Measurements from ENCODE around the gene PGA3. TPM values are rescaled to one million over a fixed set of nuclear protein-coding genes. Genes with fewer than 3 reads are reported as not detected.
"Not testable (repeated sequence)": the region's sequence is repeated elsewhere in the genome, so short reads cannot be mapped to it uniquely, and the experiment has no call there.

PGA3 gene
- total RNA-seq, 3 donors from 2014 or later, result not detected

DNA sequence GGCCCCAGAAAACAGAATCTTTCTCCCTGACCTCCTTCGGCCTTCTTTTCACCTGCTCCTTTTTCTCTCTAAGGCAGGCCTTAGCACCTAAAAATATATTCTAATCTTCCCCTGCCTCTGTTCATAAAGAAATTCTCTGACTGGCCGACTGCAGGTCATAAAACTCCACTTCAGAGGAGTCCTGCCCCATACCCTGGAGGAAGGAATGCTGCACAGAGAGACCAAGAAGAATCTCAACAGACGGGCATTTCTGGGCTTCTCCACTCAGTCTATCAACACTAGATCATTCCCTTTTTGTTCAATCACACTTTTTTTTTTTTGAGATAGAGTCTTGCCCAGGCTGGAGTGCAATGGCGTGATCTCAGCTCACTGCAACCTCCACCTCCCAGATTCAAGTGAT, 19.7 kb upstream of the PGA3 start:
- DNase-seq, result no peak
- H3K9me3 Mint-ChIP-seq, result no peaks in the 10 kb centered on the region
- no peaks in the 10 kb centered on the region for H3K27me3 Mint-ChIP-seq (ENCODE audit: low read depth)
- H3K36me3 Mint-ChIP-seq (ENCODE audit: insufficient read depth), result no peaks in the 10 kb centered on the region
- no peaks in the 10 kb centered on the region for H3K4me1 Mint-ChIP-seq (ENCODE audit: low read depth)
- no peak overlapping the region for H3K4me3 Mint-ChIP-seq
- no peak for ATAC-seq

DNA sequence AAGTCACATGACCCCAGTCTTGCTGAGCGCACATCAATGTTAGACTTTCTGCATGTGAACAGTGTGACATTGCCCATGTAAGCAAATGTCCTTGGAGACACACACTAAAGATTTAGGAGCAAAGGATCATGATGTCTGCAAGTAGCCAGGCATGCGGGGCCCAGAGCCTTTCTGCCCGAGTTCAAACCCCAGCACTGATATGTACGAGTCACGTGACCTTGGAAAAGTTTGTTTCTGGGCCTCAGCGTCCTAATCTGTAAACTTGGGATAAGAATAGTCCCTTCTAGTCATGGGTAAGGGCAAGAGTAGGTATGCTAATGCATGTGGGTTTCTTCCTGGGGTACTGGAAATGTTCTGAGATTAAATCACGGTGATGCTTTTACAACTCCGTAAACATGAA, 16.8 kb upstream of the PGA3 start:
- Mint-ChIP-seq H3K36me3 (ENCODE audit: insufficient read depth) (no peaks in the 10 kb centered on the region), H3K27me3 (ENCODE audit: low read depth) (peaks cover 3% of the 10 kb centered on the region), H3K9me3 (no peaks in the 10 kb centered on the region), H3K4me1 (ENCODE audit: low read depth) (no peaks in the 10 kb centered on the region), H3K4me3 (no peak overlapping the region)
- no peak for ATAC-seq
- no peak for DNase-seq

DNA sequence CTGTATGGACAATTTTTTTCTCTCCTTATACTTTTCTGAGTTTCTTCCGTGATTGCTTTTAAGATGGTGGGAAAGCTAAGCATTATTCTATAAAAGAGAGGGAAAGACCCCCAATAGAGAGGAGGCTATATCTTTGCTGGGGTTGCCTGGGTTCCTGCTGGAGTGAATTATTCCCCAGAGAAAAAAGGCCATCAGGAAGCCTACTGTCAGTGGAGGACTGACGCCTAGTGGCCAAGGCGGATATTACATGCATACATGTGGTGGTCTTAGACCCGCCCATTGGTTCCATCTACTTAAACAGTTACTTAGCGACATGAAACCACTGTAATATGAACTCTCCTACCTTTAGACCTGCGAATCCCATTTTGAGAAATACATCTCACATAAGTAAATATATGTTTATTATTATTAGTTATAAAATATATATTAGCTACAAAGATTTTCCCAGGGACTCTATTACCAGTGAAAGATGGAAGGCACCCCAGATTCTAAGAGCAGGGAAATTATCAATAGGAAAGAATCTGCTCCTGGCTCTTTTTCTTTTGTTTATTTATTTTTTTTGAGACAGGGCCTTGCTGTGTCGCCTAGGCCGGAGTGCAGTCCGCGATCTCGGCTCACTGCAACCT, 15.7 kb upstream of the PGA3 start:
- peak; percentile 82 to 88 for ATAC-seq
- Mint-ChIP-seq H3K4me1 (ENCODE audit: low read depth) (no peaks in the 10 kb centered on the region), H3K4me3 (no peak overlapping the region), H3K27me3 (ENCODE audit: low read depth) (peaks cover 3% of the 10 kb centered on the region), H3K36me3 (ENCODE audit: insufficient read depth) (no peaks in the 10 kb centered on the region), H3K9me3 (no peaks in the 10 kb centered on the region)
- peak; percentile 82 for DNase-seq

DNA sequence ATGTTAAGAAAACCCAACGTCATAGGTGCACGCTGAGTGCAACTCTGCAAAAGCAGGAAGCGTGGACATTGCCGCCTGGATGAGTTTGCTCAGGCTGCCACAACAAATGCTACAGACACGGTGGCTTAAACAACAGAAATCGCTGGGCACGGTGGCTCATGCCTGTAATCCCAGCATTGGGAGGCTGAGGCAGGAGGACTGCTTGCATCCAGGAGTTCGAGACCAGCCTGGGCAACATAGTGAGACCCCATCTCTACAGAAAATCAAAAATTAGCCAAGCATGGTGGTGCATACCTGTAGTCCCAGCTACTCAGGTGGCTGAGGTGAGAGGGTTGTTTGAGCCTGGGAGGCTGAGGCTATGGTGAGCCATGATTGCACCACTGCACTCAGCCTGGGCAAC, 13.4 kb upstream of the PGA3 start:
- peaks cover 4% of the 10 kb centered on the region for H3K27me3 Mint-ChIP-seq (ENCODE audit: low read depth)
- no peaks in the 10 kb centered on the region for H3K36me3 Mint-ChIP-seq (ENCODE audit: insufficient read depth)
- H3K9me3 Mint-ChIP-seq, result no peaks in the 10 kb centered on the region
- DNase-seq (no peak), ATAC-seq (no peak)
- no peaks in the 10 kb centered on the region for H3K4me1 Mint-ChIP-seq (ENCODE audit: low read depth)
- H3K4me3 Mint-ChIP-seq, result no peak overlapping the region

DNA sequence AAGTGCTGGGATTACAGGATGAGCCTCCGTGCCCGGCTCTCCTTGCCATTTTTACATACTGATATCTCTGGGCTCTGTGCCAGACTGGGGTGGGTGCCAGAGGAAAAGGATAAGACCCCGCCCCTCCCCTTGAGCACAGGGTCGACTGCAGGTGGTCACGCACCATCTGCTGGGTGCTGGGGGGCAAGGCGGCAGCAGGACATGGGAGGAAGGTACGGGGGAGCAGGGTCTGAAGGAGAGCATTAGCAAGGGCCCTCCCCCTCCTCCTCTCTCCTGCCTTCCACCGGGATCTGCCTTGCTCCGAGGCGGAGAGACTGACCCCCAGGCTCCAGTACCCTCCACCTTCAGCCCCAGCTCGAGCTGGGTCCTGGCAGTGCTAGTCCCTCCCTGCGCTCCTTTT, 9.7 kb upstream of the PGA3 start:
- Mint-ChIP-seq H3K9me3 (no peaks in the 10 kb centered on the region), H3K4me1 (ENCODE audit: low read depth) (no peaks in the 10 kb centered on the region), H3K36me3 (ENCODE audit: insufficient read depth) (no peaks in the 10 kb centered on the region), H3K27me3 (ENCODE audit: low read depth) (peaks cover 8% of the 10 kb centered on the region), H3K4me3 (no peak overlapping the region)
- ATAC-seq (no peak), DNase-seq (no peak)

DNA sequence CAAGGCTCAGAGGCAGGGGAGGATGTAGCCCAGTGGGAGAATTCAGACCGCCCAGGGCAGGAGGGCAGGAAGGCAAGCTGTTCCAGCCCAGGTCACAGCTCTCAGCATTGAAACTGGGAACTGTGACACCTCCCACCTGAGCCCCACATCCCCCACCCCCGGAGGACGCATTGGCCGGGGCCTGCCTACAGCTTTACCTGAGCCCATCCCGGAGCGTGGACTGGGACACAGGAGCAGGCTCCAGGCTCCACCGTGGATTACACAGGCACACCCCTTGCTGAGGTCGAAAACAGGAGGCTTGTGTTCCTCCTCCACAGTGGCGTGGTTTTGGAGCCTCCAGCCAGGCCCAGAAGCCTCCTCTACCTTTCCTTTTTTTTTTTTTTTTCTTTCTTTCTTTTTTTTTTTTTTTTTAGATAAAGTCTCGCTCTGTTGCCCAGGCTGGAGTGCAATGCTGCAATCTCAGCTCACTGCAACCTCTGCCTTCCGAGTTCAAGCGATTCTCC, 9.1 kb upstream of the PGA3 start:
- DNase-seq (no peak), ATAC-seq (no peak)
- H3K4me1 Mint-ChIP-seq (ENCODE audit: low read depth), result no peaks in the 10 kb centered on the region
- H3K36me3 Mint-ChIP-seq (ENCODE audit: insufficient read depth), result no peaks in the 10 kb centered on the region
- H3K9me3 Mint-ChIP-seq, result no peaks in the 10 kb centered on the region
- H3K27me3 Mint-ChIP-seq (ENCODE audit: low read depth), result peaks cover 8% of the 10 kb centered on the region
- H3K4me3 Mint-ChIP-seq, result no peak overlapping the region

DNA sequence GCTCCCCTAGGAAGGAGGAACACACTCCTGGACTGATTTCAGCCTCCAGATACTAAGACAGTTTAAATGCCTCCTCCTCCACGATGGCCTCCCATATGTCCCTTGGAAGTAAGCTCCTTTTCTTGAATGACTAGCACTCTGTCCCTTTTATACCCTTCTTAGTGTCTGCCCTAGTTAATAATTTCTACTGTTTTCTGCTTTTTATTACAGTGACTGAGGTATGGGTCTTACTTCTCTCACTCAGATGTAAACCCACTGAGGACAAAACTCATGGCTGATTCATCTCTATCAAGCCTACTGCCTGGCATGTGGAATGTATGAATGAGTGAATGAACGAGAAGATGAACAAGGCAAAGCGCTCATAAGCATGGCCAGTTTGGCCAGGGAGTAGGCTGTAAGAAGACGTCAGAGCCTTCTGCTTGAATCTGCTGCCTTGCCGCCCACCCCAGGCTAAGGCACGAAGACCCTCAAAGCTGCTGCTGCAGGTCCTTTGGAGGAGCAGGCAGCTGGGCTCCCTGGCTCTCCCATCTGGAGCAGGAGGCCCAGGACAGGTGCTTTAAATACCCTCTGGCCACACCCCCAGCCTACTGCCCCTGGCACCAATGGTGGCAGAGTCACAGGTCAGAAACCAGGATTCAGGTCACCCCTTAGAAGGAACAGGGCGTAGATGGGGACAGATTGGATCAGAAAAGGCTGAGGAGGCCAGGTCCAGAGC, 8.2 kb upstream of the PGA3 start:
- Mint-ChIP-seq H3K4me1 (ENCODE audit: low read depth) (no peaks in the 10 kb centered on the region), H3K27me3 (ENCODE audit: low read depth) (peaks cover 5% of the 10 kb centered on the region), H3K36me3 (ENCODE audit: insufficient read depth) (no peaks in the 10 kb centered on the region), H3K9me3 (no peaks in the 10 kb centered on the region), H3K4me3 (no peak overlapping the region)
- no peak for DNase-seq
- no peak for ATAC-seq

DNA sequence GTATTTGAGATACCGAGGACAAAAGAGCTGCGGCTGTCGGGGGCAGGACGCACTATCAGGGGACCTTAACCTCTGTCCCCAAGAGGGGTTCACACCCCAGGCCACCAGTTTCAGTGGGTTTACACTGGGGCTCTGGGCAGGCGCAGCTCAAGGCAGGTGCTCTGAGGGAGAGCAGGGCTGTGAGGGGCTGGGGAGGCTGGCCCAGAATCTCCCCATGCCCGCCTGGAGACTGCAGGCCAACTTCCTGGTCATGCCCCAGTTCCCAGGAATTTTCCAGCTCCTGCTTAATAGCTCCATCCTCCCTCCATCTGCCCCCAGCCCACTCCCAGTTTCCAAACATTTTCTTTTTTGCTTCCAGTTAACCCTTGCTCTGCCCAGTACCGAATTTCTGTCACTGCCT, 7.6 kb upstream of the PGA3 start:
- peaks cover 8% of the 10 kb centered on the region for H3K27me3 Mint-ChIP-seq (ENCODE audit: low read depth)
- DNase-seq, result no peak
- H3K9me3 Mint-ChIP-seq, result no peaks in the 10 kb centered on the region
- no peaks in the 10 kb centered on the region for H3K4me1 Mint-ChIP-seq (ENCODE audit: low read depth)
- H3K36me3 Mint-ChIP-seq (ENCODE audit: insufficient read depth), result no peaks in the 10 kb centered on the region
- H3K4me3 Mint-ChIP-seq, result no peak overlapping the region
- no peak for ATAC-seq

DNA sequence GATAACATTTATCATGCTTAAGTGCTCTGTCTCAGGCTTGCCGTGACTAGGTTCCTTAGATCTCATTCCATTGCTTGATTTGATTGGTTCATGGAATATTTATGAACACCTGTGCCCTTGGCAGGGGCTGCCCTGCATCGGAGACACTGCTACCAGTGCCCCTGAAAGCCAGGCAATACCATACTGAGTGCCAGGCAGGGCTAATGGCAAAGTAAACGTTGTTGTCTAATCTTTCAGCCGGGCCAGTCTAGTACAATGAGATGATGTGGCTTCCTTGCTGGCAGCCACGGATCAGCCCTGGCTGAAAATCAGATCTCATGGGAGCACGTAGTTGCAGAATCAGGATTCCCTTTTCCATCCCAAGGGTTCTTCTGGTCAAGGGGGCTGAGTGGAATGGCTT, 5.0 kb upstream of the PGA3 start:
- Mint-ChIP-seq H3K27me3 (ENCODE audit: low read depth) (peaks cover 16% of the 10 kb centered on the region), H3K4me1 (ENCODE audit: low read depth) (no peaks in the 10 kb centered on the region), H3K9me3 (no peaks in the 10 kb centered on the region), H3K36me3 (ENCODE audit: insufficient read depth) (no peaks in the 10 kb centered on the region), H3K4me3 (no peak overlapping the region)
- DNase-seq, result no peak
- no peak for ATAC-seq

DNA sequence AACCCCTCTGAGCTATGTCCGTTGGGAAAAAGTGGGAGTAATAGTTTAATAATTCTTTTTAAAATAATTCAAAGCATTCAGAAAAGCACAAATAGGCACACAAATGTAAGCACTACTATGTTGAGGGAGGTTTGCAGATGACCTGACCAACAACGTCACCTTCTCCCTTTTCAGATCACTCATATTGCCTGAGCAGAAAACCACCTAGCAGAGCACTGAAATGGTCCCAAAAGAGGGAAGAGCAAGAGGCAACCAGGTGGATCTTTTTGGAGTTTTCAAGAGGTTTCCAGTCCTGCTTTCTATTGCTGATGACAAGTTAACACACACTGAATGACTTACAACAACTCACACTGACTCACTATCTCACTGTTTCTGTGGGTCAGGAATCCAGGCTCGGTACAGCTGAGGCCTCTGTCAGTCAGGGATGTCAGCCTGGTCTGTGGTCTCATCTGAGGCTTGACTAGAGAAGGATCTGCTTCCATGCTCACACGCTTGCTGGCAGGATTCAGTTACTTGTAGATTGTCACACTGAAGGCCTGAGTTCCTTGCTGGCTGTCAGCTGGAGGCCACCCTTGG, 4.3 kb upstream of the PGA3 start:
- no peak for ATAC-seq

DNA sequence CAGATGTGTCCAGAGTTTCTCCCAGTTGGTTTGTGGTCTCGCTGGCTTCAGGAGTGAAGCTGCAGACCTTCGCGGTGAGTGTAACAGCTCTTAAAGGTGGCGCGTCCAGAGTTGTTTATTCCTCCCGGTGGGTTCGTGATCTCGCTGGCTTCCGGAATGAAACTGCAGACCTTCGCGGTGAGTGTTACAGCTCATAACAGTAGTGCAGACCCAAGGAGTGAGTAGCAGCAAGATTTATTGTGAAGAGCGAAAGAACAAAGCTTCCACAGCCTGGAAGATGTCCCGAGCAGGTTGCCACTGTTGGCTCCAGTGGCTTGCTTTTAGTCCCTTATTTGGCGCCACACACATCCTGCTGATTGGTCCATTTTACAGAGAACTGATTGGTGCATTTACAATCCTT, 1.8 kb upstream of the PGA3 start:
- Mint-ChIP-seq H3K27me3 (ENCODE audit: low read depth) (peaks cover 14% of the 10 kb centered on the region), H3K4me1 (ENCODE audit: low read depth) (no peaks in the 10 kb centered on the region), H3K36me3 (ENCODE audit: insufficient read depth) (no peaks in the 10 kb centered on the region), H3K4me3 (no peak overlapping the region), H3K9me3 (no peaks in the 10 kb centered on the region)
- ATAC-seq (no peak), DNase-seq (no peak)

More for the DNA sequence above, 4.3 kb upstream of the PGA3 start:
- Mint-ChIP-seq H3K4me3 (no peak overlapping the region), H3K36me3 (ENCODE audit: insufficient read depth) (no peaks in the 10 kb centered on the region), H3K4me1 (ENCODE audit: low read depth) (no peaks in the 10 kb centered on the region), H3K9me3 (no peaks in the 10 kb centered on the region), H3K27me3 (ENCODE audit: low read depth) (peaks cover 16% of the 10 kb centered on the region)
- DNase-seq, result no peak

DNA sequence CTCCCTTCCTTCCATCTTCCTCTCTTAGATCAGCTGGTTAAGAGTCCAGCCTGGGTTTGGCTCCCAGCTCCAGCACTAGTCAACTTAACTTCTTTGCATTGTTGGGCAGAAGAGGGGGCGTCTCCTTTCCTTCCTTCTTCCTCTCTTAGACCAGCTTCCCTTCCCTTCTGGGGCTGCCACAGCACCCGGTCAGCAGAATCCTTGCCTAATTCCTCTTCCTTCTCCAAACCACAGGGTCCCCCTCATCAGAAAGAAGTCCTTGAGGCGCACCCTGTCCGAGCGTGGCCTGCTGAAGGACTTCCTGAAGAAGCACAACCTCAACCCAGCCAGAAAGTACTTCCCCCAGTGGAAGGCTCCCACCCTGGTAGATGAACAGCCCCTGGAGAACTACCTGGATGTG, 558 bp downstream of the PGA3 start:
- H3K4me1 Mint-ChIP-seq (ENCODE audit: low read depth); H3K4me3 Mint-ChIP-seq; DNase-seq; H3K9me3 Mint-ChIP-seq; ATAC-seq; H3K36me3 Mint-ChIP-seq (ENCODE audit: insufficient read depth): not testable (repeated sequence)
- peaks cover 11% of the 10 kb centered on the region for H3K27me3 Mint-ChIP-seq (ENCODE audit: low read depth)

DNA sequence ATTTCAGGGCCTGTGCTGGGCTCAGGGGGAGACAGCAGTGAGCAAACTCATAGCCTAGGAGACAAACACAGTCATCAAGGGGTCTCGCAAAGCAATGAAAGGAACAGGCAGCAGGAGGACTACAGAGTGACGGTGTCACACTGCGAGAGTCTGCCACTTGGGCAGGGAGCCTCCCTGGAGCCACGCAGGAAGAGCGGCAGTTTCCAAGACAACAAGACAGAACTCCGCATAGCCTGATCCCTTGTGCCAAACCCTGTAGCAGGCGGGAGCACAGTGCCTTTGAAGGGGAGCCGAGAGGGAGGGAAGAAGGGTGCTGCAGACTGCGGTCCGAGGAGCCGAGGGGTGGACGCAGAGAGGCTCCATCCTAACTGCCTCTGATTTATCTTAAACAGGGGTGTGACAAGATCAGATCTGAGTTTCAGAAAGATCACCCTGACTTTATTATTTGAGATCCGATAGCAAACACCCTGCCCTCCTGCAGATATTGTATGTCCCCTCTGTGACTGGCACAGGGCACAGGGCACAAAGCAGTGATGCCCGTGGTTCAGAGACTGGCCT, 1.3 kb downstream of the PGA3 start:
- H3K27me3 Mint-ChIP-seq (ENCODE audit: low read depth), result peaks cover 11% of the 10 kb centered on the region
- not testable (repeated sequence) for H3K4me1 Mint-ChIP-seq (ENCODE audit: low read depth); H3K36me3 Mint-ChIP-seq (ENCODE audit: insufficient read depth); DNase-seq; ATAC-seq; H3K9me3 Mint-ChIP-seq; H3K4me3 Mint-ChIP-seq

DNA sequence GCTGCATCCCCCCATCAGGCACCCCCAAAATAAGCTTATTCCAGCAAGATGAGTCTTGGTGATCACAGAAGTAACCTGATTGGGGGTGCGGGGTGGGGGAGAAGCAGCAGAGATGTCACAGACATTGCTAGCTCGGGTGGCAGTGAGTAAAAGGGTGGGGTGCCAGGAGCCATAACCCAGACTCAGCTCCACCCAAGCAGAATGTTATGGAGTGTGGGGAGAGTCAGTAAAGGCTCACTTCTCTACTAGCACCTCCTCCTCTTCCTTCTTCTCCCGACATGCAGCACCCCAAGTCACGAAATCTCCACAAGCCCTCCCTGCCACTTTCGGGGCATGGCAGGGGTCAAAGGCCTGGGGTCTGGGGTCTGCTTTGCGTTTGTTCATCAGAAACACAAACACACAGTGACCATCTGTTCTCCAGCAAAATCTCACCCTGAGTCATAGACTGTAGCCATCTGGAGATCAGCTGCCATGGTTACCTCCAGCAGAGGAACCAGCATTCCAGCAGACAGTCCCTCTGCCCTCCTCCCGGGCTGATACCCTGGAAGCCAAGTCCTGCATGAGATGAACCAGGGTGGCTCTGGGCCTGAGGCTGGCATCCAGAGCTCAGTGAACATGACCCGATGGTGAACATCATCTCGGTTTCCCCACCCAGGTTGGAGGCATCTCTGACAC, 4.5 kb downstream of the PGA3 start:
- not testable (repeated sequence) for H3K9me3 Mint-ChIP-seq

More for the DNA sequence above, 4.5 kb downstream of the PGA3 start:
- H3K27me3 Mint-ChIP-seq (ENCODE audit: low read depth); ATAC-seq; H3K4me1 Mint-ChIP-seq (ENCODE audit: low read depth); DNase-seq; H3K36me3 Mint-ChIP-seq (ENCODE audit: insufficient read depth); H3K4me3 Mint-ChIP-seq: not testable (repeated sequence)

All from activated T-cell treated with anti-CD3 and anti-CD28 coated beads, Interleukin-2, amount 50 U/mL, for 4 hours (primary cell).